Stimulated activated effector memory CD8-positive, alpha-beta T cell treated with anti-CD3 and anti-CD28 coated beads, Interleukin-12 subunit alpha, Interleukin-12 subunit beta, amount 100 ng/mL, for 72 hours (primary cell): Measurements from ENCODE around the gene DNAH11.
A peak's percentile ranks its signal among the peaks of the same experiment; 100 is the strongest.

ENCODE experiments used
- ATAC-seq: fragments of 150-1000 bp; cut with Tn5 transposase; 2 replicates; pipeline ENCODE4 v1.10.0; 2021
- DNase-seq, 2 donors: peaks; one replicate each; pipeline ENCODE4 v3.0.0; 2021 to 2022; ENCODE audit warnings: low spot score in 2 of 2
- H3K27ac Mint-ChIP-seq: one replicate; pipeline ENCODE4 v1.8.0; 2022; ENCODE audit warnings: mild to moderate bottlenecking, mixed read lengths
- H3K36me3 Mint-ChIP-seq: one replicate; pipeline ENCODE4 v1.8.0; 2022; ENCODE audit warnings: mild to moderate bottlenecking, mixed read lengths
- H3K4me1 Mint-ChIP-seq: one replicate; pipeline ENCODE4 v1.8.0; 2022; ENCODE audit warnings: mixed read lengths
- H3K4me3 Mint-ChIP-seq: one replicate; pipeline ENCODE4 v1.8.0; 2022; ENCODE audit warnings: mild to moderate bottlenecking, mixed read lengths
- H3K9me3 Mint-ChIP-seq: one replicate; pipeline ENCODE4 v1.8.0; 2022; ENCODE audit warnings: mixed read lengths

The DNAH11 gene

GRCh38 chr7:21585070-21585724 is 42.4 kb downstream of the DNAH11 start:
- Mint-ChIP-seq H3K36me3 (no peaks in the 10 kb centered on the region), H3K27ac (no peak overlapping the region), H3K4me3 (no peak overlapping the region), H3K9me3 (peaks cover 3% of the 10 kb centered on the region), H3K4me1 (no peaks in the 10 kb centered on the region)
- DNase-seq (no peak), ATAC-seq (no peak)

- H3K4me1 Mint-ChIP-seq, result no peaks in the 10 kb centered on the region
- no peak overlapping the region for H3K27ac Mint-ChIP-seq
- no peak overlapping the region for H3K4me3 Mint-ChIP-seq
- no peaks in the 10 kb centered on the region for H3K36me3 Mint-ChIP-seq
- H3K9me3 Mint-ChIP-seq, result peaks cover 3% of the 10 kb centered on the region
- ATAC-seq (peak; percentile 52), DNase-seq (no peak)
Observed at GRCh38 chr7:21587139-21587784, 44.4 kb downstream of the DNAH11 start.

- Mint-ChIP-seq H3K9me3 (peaks cover 2% of the 10 kb centered on the region), H3K4me1 (no peaks in the 10 kb centered on the region), H3K36me3 (no peaks in the 10 kb centered on the region), H3K27ac (no peak overlapping the region), H3K4me3 (no peak overlapping the region)
- DNase-seq (no peak), ATAC-seq (no peak)
Observed at GRCh38 chr7:21596801-21597200, 54.0 kb downstream of the DNAH11 start.

GRCh38 chr7:21603462-21603861 is 60.6 kb downstream of the DNAH11 start:
- Mint-ChIP-seq H3K4me3 (no peak overlapping the region), H3K4me1 (peaks cover 6% of the 10 kb centered on the region), H3K36me3 (no peaks in the 10 kb centered on the region), H3K27ac (no peak overlapping the region), H3K9me3 (peaks cover 2% of the 10 kb centered on the region)
- ATAC-seq (no peak), DNase-seq (no peak)

GRCh38 chr7:21603972-21604749 is 61.3 kb downstream of the DNAH11 start:
- no peak overlapping the region for H3K27ac Mint-ChIP-seq
- ATAC-seq (peak; percentile 42), DNase-seq (no peak)
- no peaks in the 10 kb centered on the region for H3K9me3 Mint-ChIP-seq
- no peak overlapping the region for H3K4me3 Mint-ChIP-seq
- H3K36me3 Mint-ChIP-seq, result no peaks in the 10 kb centered on the region
- H3K4me1 Mint-ChIP-seq, result peaks cover 6% of the 10 kb centered on the region

GRCh38 chr7:21605008-21605585 is 62.3 kb downstream of the DNAH11 start:
- ATAC-seq (no peak), DNase-seq (no peak)
- Mint-ChIP-seq H3K4me3 (no peak overlapping the region), H3K9me3 (no peaks in the 10 kb centered on the region), H3K4me1 (peaks cover 6% of the 10 kb centered on the region), H3K27ac (no peak overlapping the region), H3K36me3 (no peaks in the 10 kb centered on the region)

GRCh38 chr7:21608465-21608864 is 65.6 kb downstream of the DNAH11 start:
- ATAC-seq, result no peak
- H3K9me3 Mint-ChIP-seq, result no peaks in the 10 kb centered on the region
- H3K36me3 Mint-ChIP-seq, result no peaks in the 10 kb centered on the region
- no peak overlapping the region for H3K27ac Mint-ChIP-seq
- no peak for DNase-seq
- H3K4me1 Mint-ChIP-seq, result peaks cover 6% of the 10 kb centered on the region
- no peak overlapping the region for H3K4me3 Mint-ChIP-seq

- no peaks in the 10 kb centered on the region for H3K4me1 Mint-ChIP-seq
- no peak for DNase-seq
- no peaks in the 10 kb centered on the region for H3K9me3 Mint-ChIP-seq
- no peak for ATAC-seq
- no peak overlapping the region for H3K27ac Mint-ChIP-seq
- no peak overlapping the region for H3K4me3 Mint-ChIP-seq
- H3K36me3 Mint-ChIP-seq, result no peaks in the 10 kb centered on the region
Observed at GRCh38 chr7:21611129-21611528, 68.3 kb downstream of the DNAH11 start.

GRCh38 chr7:21616091-21616490 is 73.3 kb downstream of the DNAH11 start:
- no peaks in the 10 kb centered on the region for H3K36me3 Mint-ChIP-seq
- H3K4me1 Mint-ChIP-seq, result no peaks in the 10 kb centered on the region
- no peak overlapping the region for H3K27ac Mint-ChIP-seq
- no peak for ATAC-seq
- no peak for DNase-seq
- H3K9me3 Mint-ChIP-seq, result no peaks in the 10 kb centered on the region
- no peak overlapping the region for H3K4me3 Mint-ChIP-seq

- H3K27ac Mint-ChIP-seq, result no peak overlapping the region
Observed at GRCh38 chr7:21616796-21617436, 74.1 kb downstream of the DNAH11 start.

GRCh38 chr7:21617513-21617912 is 74.7 kb downstream of the DNAH11 start:
- Mint-ChIP-seq H3K4me3 (no peak overlapping the region), H3K27ac (no peak overlapping the region), H3K36me3 (no peaks in the 10 kb centered on the region), H3K4me1 (no peaks in the 10 kb centered on the region), H3K9me3 (no peaks in the 10 kb centered on the region)
- DNase-seq (no peak), ATAC-seq (no peak)

More at GRCh38 chr7:21616796-21617436, 74.1 kb downstream of the DNAH11 start:
- ATAC-seq (no peak), DNase-seq (no peak)
- H3K4me3 Mint-ChIP-seq, result no peak overlapping the region
- no peaks in the 10 kb centered on the region for H3K4me1 Mint-ChIP-seq
- no peaks in the 10 kb centered on the region for H3K9me3 Mint-ChIP-seq
- no peaks in the 10 kb centered on the region for H3K36me3 Mint-ChIP-seq

- Mint-ChIP-seq H3K27ac (no peak overlapping the region), H3K4me1 (no peaks in the 10 kb centered on the region), H3K9me3 (no peaks in the 10 kb centered on the region), H3K4me3 (no peak overlapping the region), H3K36me3 (no peaks in the 10 kb centered on the region)
- ATAC-seq (no peak), DNase-seq (no peak)
Observed at GRCh38 chr7:21617916-21618390, 75.1 kb downstream of the DNAH11 start.

GRCh38 chr7:21618706-21619105 is 75.9 kb downstream of the DNAH11 start:
- no peaks in the 10 kb centered on the region for H3K4me1 Mint-ChIP-seq

GRCh38 chr7:21620054-21620453 is 77.2 kb downstream of the DNAH11 start:
- no peaks in the 10 kb centered on the region for H3K4me1 Mint-ChIP-seq
- no peak overlapping the region for H3K27ac Mint-ChIP-seq
- no peak overlapping the region for H3K4me3 Mint-ChIP-seq
- H3K9me3 Mint-ChIP-seq, result no peaks in the 10 kb centered on the region
- H3K36me3 Mint-ChIP-seq, result no peaks in the 10 kb centered on the region
- no peak for ATAC-seq
- no peak for DNase-seq

More at GRCh38 chr7:21618706-21619105, 75.9 kb downstream of the DNAH11 start:
- ATAC-seq (no peak), DNase-seq (no peak)
- Mint-ChIP-seq H3K4me3 (no peak overlapping the region), H3K36me3 (no peaks in the 10 kb centered on the region), H3K27ac (no peak overlapping the region), H3K9me3 (no peaks in the 10 kb centered on the region)

GRCh38 chr7:21624320-21624719 is 81.5 kb downstream of the DNAH11 start:
- no peaks in the 10 kb centered on the region for H3K9me3 Mint-ChIP-seq
- no peaks in the 10 kb centered on the region for H3K4me1 Mint-ChIP-seq
- no peaks in the 10 kb centered on the region for H3K36me3 Mint-ChIP-seq
- H3K4me3 Mint-ChIP-seq, result no peak overlapping the region
- ATAC-seq (no peak), DNase-seq (no peak)
- H3K27ac Mint-ChIP-seq, result no peak overlapping the region
